Adrenal gland (tissue), 5 donors: ENCODE data around the gene RASSF8.
A peak's percentile ranks its signal among the peaks of the same experiment; 100 is the strongest.

Experiments
- CTCF ChIP-seq, 6 experiments: fragments of 450-650 bp in 4 of 6; fragments of 200-600 bp in 2 of 6; sonication (generic) in 1 of 6; IDR thresholded peaks; 1 replicate in 5 of 6; 2 replicates in 1 of 6; pipeline versions ENCODE4 v1.5.1 to v1.8.0; 2016 to 2021; ENCODE audit warnings: antibody characterized with exemption in 6 of 6, mild to moderate bottlenecking in 2 of 6, moderate library complexity in 1 of 6
- POLR2A ChIP-seq, 2 donors: fragments of 450-650 bp; IDR thresholded peaks; one replicate each; pipeline ENCODE4 v1.6.1; 2017; ENCODE audit warnings: antibody characterized with exemption in 2 of 2, mild to moderate bottlenecking in 2 of 2, moderate library complexity in 1 of 2
- donor health status: DM: no; HTN: no; CAD: no.

- TF ChIP-seq CTCF (IDR thresholded peaks at IDR 0.05) (peak in 1 of 6 experiments; percentile 9), POLR2A (IDR thresholded peaks at IDR 0.05) (peak in 1 of 2 donors; percentile 5)
These were observed 572 bp upstream of the RASSF8 start for GRCh38 chr12:25957793-25958427.
